GM12878 (cell line): ENCODE results near the gene PPFIA3. TPM values are rescaled to one million over a fixed set of nuclear protein-coding genes. Genes with fewer than 3 reads are reported as not detected.

Source experiments
- ATF7 ChIP-seq: fragments of 450-650 bp; IDR thresholded peaks from 2 replicates; pipeline ENCODE4 v1.6.1; 2016; ENCODE audit warnings: low read depth, mild to moderate bottlenecking
- CHD2 ChIP-seq: IDR thresholded peaks from 2 replicates; pipeline ENCODE4 v1.6.1; 2011; ENCODE audit warnings: low read depth, low read length, improper control_type of control experiment, borderline replicate concordance
- EGR1 ChIP-seq, 2 experiments: IDR thresholded peaks; 1 replicate in 1 of 2; 2 replicates in 1 of 2; pipeline ENCODE4 v1.6.1; 2011 to 2012; ENCODE audit warnings: low read depth in 2 of 2, low read length in 2 of 2, borderline replicate concordance in 1 of 2, mild to moderate bottlenecking in 1 of 2, moderate library complexity in 1 of 2
- ETV6 ChIP-seq, 2 experiments: fragments of 450-650 bp in 1 of 2; IDR thresholded peaks in 1 of 2; conservative IDR thresholded peaks in 1 of 2; 2 replicates each; pipeline ENCODE4 v1.6.1; 2014; ENCODE audit warnings: antibody characterized with exemption in 1 of 2, borderline replicate concordance in 1 of 2, low read depth in 1 of 2, mild to moderate bottlenecking in 1 of 2, moderate library complexity in 1 of 2
- EZH2 ChIP-seq: IDR thresholded peaks from 2 replicates; pipeline ENCODE4 v1.6.1; 2012; ENCODE audit warnings: low read depth, mild to moderate bottlenecking, control low read depth, inconsistent platforms, low read length, borderline replicate concordance; ENCODE audit not compliant: control insufficient read depth
- GATAD2B ChIP-seq: fragments of 450-650 bp; conservative IDR thresholded peaks from 2 replicates; pipeline ENCODE4 v1.6.1; 2017; ENCODE audit warnings: low read depth, mild to moderate bottlenecking, moderate library complexity
- IKZF2 ChIP-seq, 2 experiments: fragments of 450-650 bp; IDR thresholded peaks; 2 replicates each; pipeline ENCODE4 v1.6.1; 2017; ENCODE audit warnings: mild to moderate bottlenecking in 2 of 2, moderate library complexity in 2 of 2
- NFIC ChIP-seq: IDR thresholded peaks from 2 replicates; pipeline ENCODE4 v1.6.1; 2012; ENCODE audit warnings: low read depth, mild to moderate bottlenecking, inconsistent platforms, low read length, moderate library complexity
- NFYB ChIP-seq: IDR thresholded peaks from 2 replicates; pipeline ENCODE4 v1.6.1; 2011; ENCODE audit warnings: low read depth, mild to moderate bottlenecking, low read length, improper control_type of control experiment, moderate library complexity; ENCODE audit not compliant: insufficient read depth
- NR2F1 ChIP-seq: fragments of 450-650 bp; conservative IDR thresholded peaks from 2 replicates; pipeline ENCODE4 v1.6.1; 2017; ENCODE audit warnings: mild to moderate bottlenecking
- SIX5 ChIP-seq: IDR thresholded peaks from 2 replicates; pipeline ENCODE4 v1.6.1; 2011; ENCODE audit warnings: mild to moderate bottlenecking, low read depth, low read length, moderate library complexity; ENCODE audit not compliant: severe bottlenecking
- SMAD5 ChIP-seq: IDR thresholded peaks from 2 replicates; pipeline ENCODE4 v1.6.1; 2016; ENCODE audit warnings: antibody characterized with exemption, low read depth
- ZZZ3 ChIP-seq: IDR thresholded peaks from 2 replicates; pipeline ENCODE4 v1.6.1; 2011; ENCODE audit warnings: low read depth; ENCODE audit not compliant: control insufficient read depth, insufficient read length
- polyA plus RNA-seq, 11 experiments: library from polyadenylated mRNA; depleted of rRNA in 4 of 11; unstranded in 6 of 11; stranded (reverse) in 5 of 11; fragments of >200 nt; fragmentation: Nextera tagmentation in 4 of 11; fragmentation: Illumina TruSeq in 1 of 11; extraction: Ambion mirVana in 4 of 11; extraction: Trizol in 1 of 11; gene quantifications; 1 replicate in 1 of 11; 2 replicates in 10 of 11; pipeline versions ENCODE4 v1.2.1 to v1.2.3, GENCODE V29; 2011 to 2016; ENCODE audit warnings: inconsistent platforms in 2 of 11, missing spikeins in 2 of 11, low read depth in 1 of 11
- total RNA-seq, 4 experiments: library from RNA; depleted of rRNA in 3 of 4; stranded (reverse); fragments of >200 nt in 3 of 4; fragmentation: Illumina TruSeq in 1 of 4; extraction: Trizol in 1 of 4; gene quantifications; 2 replicates each; pipeline versions ENCODE4 v1.2.1 to v1.2.3, GENCODE V29; 2013 to 2021
- TF ChIP-seq, protein P1 (sequence below): fragments of 450-650 bp; IDR thresholded peaks from 2 replicates; pipeline ENCODE4 v1.6.1; 2017; ENCODE audit warnings: mild to moderate bottlenecking, moderate library complexity
- TF ChIP-seq, protein P2 (sequence below): fragments of 150-350 bp; IDR thresholded peaks from 2 replicates; pipeline ENCODE4 v1.6.1; 2014; ENCODE audit warnings: mild to moderate bottlenecking, low read depth, low read length
- TF ChIP-seq, protein P3 (sequence below): fragments of 450-650 bp; IDR thresholded peaks from 2 replicates; pipeline ENCODE4 v1.6.1; 2017; ENCODE audit warnings: low read depth, mild to moderate bottlenecking, moderate library complexity

PPFIA3 gene
- total and polyA plus RNA-seq, 10 of the 15 experiments (the other 5 are each of a cell fraction or from before 2014, with no cell fraction given) = 0.11 to 1.7 (median 0.73) TPM; not detected in 3

DNA sequence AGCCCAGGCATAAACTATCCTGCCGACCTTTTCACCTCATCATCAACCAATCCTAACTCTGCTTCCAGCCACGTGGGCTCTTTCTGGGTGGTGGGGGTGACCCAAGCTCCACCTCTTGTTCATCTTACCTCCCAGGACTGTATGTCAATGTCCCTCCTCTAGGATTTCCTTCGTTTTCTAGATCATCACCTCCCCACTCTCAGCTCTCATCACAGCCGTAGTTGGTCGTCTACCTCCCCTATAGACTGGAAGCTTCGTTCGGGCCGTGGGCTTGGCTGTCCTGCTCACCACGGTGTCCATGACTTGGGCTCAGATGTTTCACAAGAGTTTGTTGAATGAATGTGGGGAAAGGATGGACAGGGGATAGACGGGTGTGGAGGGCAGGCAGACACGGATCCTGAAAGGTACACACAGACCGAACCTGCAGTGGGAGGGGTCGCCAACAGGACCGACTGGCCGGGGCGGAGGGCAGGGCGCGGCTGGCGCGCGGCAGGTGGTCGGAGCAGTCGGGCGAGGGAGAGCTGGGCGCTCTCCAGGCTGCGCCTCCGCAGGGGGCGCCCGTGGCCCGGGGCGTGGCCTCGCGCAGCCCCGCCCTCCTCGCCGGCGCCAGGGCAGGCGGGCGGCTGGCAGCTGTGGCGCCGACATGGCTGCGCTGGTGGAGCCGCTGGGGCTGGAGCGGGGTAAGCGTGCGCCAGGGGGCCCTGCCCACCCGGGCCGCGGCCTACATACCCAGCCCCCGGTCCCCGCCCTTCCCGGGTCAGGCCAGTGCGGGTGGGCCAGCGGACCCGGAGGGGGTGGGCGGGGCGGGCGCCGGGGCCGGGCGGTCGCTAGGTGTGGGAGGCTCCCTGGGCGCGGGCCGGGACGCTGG is 5.3 kb upstream of the PPFIA3 start, which contains the start of gene LIN7B (continued):
- TF ChIP-seq ATF7 = no peak
- TF ChIP-seq NR2F1 = peak; percentile 51
- TF ChIP-seq ZZZ3 = no peak
- TF ChIP-seq, protein P1, sequence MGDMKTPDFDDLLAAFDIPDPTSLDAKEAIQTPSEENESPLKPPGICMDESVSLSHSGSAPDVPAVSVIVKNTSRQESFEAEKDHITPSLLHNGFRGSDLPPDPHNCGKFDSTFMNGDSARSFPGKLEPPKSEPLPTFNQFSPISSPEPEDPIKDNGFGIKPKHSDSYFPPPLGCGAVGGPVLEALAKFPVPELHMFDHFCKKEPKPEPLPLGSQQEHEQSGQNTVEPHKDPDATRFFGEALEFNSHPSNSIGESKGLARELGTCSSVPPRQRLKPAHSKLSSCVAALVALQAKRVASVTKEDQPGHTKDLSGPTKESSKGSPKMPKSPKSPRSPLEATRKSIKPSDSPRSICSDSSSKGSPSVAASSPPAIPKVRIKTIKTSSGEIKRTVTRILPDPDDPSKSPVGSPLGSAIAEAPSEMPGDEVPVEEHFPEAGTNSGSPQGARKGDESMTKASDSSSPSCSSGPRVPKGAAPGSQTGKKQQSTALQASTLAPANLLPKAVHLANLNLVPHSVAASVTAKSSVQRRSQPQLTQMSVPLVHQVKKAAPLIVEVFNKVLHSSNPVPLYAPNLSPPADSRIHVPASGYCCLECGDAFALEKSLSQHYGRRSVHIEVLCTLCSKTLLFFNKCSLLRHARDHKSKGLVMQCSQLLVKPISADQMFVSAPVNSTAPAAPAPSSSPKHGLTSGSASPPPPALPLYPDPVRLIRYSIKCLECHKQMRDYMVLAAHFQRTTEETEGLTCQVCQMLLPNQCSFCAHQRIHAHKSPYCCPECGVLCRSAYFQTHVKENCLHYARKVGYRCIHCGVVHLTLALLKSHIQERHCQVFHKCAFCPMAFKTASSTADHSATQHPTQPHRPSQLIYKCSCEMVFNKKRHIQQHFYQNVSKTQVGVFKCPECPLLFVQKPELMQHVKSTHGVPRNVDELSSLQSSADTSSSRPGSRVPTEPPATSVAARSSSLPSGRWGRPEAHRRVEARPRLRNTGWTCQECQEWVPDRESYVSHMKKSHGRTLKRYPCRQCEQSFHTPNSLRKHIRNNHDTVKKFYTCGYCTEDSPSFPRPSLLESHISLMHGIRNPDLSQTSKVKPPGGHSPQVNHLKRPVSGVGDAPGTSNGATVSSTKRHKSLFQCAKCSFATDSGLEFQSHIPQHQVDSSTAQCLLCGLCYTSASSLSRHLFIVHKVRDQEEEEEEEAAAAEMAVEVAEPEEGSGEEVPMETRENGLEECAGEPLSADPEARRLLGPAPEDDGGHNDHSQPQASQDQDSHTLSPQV = no peak
- TF ChIP-seq, protein P2, sequence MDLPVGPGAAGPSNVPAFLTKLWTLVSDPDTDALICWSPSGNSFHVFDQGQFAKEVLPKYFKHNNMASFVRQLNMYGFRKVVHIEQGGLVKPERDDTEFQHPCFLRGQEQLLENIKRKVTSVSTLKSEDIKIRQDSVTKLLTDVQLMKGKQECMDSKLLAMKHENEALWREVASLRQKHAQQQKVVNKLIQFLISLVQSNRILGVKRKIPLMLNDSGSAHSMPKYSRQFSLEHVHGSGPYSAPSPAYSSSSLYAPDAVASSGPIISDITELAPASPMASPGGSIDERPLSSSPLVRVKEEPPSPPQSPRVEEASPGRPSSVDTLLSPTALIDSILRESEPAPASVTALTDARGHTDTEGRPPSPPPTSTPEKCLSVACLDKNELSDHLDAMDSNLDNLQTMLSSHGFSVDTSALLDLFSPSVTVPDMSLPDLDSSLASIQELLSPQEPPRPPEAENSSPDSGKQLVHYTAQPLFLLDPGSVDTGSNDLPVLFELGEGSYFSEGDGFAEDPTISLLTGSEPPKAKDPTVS = no peak
- TF ChIP-seq NFIC = no peak
- peak; percentile 91; the same call in 1 of the 2 replicates for TF ChIP-seq GATAD2B
- TF ChIP-seq IKZF2 (IDR thresholded peaks at IDR 0.05) = no peak
- TF ChIP-seq EGR1 (IDR thresholded peaks at IDR 0.05; ENCODE audit: borderline replicate concordance in 1 of 2, low read depth in 2 of 2, low read length in 2 of 2) = 0 out of 3 replicates have a peak, but pooled peaks of 1 of the 2 experiments have one; percentile 36
- TF ChIP-seq SMAD5 = no peak
- TF ChIP-seq EZH2 = no peak
- TF ChIP-seq NFYB = no peak
- TF ChIP-seq SIX5 = no peak
- TF ChIP-seq ETV6 (conservative IDR thresholded peaks at IDR 0.05 in 1 of 2, IDR thresholded peaks at IDR 0.05 in 1 of 2; ENCODE audit: borderline replicate concordance in 1 of 2, low read depth in 1 of 2) = no peak
- TF ChIP-seq, protein P3, sequence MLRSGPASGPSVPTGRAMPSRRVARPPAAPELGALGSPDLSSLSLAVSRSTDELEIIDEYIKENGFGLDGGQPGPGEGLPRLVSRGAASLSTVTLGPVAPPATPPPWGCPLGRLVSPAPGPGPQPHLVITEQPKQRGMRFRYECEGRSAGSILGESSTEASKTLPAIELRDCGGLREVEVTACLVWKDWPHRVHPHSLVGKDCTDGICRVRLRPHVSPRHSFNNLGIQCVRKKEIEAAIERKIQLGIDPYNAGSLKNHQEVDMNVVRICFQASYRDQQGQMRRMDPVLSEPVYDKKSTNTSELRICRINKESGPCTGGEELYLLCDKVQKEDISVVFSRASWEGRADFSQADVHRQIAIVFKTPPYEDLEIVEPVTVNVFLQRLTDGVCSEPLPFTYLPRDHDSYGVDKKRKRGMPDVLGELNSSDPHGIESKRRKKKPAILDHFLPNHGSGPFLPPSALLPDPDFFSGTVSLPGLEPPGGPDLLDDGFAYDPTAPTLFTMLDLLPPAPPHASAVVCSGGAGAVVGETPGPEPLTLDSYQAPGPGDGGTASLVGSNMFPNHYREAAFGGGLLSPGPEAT = no peak
- TF ChIP-seq CHD2 = no peak
